Hematopoietic multipotent progenitor cell treated with erythropoietin and hydrocortisone succinate and interleukin-3 and kit ligand, for 17 days (in vitro differentiated cells): Measurements from ENCODE around the gene CFP.

Experiments
- DNase-seq: peaks from one replicate; pipeline ENCODE4 v3.0.0-alpha.2; 2015; ENCODE audit warnings: low spot score

CFP gene

DNA sequence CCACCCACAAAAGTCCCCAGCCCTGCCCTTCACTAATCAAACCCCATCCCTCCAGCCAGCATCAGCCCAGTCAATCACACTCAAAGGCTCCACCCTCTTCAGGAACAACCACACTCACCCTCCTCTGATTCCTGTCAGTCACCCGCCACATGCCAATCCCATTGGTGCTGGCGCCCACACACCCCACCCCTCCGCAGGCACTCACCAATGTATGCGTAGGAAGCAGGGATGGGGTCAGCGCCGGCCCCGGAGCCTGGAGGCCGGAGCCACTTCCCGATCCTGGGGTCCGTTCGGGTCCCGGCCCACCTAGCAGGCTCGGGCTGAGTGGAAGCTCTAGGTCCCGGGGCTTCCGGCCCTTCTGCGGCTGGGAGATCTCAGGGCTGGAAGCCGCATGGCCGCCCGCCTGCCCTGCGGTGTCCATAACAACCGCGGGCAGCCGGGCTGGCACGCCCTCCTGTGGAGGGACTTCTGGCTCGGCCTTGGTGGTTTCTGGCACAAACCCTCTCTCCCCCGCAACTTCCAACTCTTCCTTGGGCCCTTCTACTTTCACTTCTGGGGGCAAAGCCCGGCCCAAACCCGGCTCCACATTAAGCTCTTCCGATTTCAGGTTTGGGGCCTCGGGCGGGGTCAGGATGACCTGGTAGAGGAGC, 7.9 kb upstream of the CFP start:
- peak; percentile 61 for DNase-seq

DNA sequence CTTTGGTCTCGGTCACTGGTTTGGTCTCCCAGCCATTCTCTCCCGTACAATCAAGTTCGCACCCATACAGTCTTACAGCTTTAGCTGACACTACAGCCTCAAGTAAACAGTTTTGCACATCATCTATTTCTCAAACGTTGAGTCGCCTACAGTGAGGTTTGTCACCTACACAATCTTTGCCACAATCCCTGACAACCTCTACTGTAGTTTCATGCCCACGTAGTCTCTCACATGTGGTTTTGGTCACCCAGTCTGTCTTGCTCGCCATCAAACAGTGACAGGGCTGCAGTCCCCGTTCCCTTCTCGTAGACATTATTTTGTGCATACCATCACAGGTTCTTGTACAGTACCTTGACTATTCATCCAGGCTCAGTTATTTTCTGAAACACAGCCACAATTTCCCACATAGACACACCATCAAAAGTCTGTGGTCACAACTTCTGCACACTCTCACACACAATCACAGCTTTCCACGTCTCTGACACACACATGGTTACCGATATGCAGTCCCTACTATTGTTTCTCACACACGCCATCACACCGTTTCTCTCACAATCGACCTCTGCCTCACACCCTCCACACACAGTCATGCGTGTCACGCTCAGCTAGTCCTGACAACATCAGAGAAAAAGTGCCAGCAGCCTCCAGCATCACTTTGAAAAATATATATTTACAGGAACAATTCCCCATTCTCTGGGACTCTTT, 5.3 kb upstream of the CFP start:
- no peak for DNase-seq

DNA sequence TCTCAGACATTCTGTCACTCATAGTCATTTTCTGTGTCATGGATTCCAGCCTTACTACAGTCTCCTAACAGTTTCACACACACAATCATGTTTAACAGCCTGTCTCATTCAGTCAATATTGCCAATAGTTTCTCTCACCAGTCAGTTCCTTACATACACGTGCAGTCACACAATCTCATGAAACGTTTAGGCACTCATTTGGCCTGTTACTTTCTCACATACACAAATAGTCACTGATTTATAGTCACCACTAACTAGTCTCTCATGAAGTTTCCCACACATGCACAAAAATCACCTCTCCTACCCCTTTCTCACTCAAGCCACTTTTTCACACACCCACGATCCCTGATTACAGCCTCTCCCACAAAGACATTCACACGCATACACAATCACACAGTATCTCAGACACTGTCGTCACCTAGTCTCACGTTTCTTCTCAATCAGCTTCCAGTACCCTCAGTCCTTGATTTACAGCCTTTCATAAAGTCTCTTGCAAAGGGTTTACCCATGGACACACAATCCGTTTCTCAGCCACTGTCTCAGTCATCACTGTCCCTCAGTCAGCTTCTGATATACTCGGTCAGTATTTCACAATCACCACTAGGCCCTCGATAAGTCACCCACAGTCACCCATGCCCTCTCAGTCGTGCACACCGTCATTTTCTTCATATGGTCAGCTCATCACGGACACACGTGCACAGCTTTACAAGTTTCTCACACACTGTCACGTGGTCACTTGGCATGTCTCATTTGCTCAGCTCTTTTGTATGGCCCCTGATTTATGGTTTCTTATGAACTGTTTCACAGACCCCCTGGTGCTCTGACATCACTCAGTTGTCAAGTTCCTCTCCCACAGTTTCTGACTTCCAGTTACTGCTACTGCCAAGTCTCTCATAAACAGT, 4.2 kb upstream of the CFP start:
- DNase-seq = no peak

DNA sequence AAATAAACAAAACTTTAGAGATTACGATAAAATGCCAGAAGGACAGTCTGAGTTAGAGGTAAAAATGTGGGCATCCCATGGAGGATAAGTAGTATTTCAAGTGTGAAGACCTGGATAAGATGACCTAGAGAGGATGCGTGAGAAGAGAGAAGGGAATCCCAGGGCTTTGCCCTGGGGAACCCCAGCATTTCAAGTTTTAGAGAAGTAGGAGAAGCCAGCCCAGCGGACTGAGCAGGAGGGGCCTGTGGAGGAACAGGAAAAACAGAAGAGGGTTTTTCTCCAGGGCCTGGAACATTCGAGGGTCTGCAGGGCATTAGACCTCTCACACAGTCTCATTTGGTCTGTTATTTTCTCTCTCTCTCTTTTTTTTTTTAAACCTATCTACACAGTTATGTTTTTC, 2.9 kb upstream of the CFP start:
- DNase-seq = no peak

DNA sequence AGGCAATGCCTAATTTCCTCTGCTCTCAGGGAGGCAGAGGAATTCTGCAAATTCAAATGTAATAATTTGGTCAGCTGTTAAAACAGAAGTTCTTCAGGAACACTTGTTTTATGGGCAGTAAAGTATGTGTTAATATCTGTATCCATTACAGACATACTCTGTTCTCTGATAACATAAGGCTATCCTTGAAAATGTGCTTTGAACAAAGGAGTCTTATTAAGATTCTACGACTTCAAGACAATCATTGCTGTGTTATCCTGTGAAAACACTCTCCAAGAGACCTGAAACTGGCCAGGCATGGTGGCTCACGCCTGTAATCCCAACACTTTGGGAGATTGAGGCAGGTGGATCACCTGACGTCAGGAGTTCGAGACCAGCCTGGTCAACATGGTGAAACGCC, 1.9 kb upstream of the CFP start:
- DNase-seq = no peak

DNA sequence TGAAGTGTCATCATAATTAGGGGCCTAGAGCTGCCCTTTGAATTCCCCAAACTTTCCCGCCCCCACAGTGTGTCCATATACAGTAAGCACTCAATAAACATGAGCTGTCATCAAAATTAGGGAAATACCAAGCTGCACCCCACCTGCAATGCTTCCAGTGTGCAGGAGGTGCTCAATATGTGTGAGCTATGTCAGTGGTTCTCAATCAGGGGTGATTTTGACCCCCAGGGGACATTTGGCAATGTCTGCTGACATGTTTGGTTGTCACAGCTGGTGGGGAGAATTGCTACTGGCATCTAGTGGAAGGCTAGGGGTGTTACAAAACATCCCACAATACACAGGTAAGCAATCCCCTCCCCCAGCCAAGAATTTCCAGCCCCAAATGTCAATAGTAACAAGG, 748 bp downstream of the CFP start:
- DNase-seq = no peak

DNA sequence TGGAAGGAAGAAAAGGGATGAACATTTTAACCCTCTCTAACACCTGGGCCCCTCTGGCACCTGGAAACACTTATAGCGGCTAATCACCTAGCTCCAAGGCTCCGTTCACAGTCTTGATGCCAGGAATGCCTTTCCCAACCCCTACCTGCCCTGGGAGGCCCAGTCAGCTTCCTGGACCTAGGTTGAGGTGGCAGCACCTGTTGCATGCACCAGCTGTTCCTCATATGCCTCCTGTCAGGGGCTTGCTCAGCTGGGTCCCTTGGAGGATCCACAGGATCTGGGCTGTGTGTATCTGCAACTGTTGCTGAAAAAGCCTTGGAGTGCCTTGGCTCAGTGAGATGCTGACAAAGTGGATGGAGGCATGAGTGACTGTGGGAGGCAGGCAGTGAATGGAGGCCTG, 4.4 kb downstream of the CFP start:
- no peak for DNase-seq

DNA sequence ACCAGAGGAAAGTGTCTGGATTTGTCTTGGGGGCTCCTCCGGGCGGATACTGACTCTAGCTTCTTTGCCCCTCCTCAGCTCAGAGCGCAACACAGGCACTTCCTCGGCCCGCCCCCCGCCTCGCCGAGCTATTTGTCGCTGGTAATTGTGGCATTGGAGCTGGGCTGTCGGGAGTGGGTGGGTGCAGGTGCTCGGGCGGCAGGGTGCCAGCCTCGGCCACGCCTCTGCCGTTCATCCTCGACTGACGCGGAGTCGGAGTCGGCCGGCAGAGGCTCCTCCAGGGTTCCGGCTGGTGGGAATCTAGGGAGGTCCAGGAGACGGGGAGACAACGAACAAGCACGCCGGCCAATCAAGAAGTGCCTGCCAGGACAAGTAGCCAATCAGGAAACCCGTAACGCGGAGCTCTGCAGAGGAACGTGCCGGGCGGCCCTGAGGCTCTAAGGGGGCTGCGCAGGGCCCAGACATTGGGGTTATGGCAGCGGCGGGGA, 6.1 kb downstream of the CFP start:
- DNase-seq = no peak

DNA sequence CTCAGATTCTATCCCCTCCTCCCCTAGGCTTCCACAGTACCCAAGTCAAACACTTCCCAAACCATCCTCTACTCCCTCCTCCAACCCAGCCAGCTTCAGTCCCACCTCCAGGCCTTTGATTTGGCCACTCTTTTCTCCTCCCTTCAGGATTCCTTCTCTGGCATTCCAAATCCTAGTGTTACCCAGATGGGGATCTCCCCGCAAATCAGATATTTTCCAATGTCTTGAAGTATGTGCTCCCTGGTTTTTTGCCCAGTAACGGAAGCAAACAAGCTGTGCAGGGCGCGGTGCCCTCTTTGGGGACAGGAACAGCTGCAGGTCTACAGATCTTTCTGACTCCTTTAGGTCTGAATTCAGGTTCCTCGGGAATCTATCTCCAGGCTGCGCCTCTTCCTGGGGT, 7.9 kb downstream of the CFP start:
- no peak for DNase-seq

DNA sequence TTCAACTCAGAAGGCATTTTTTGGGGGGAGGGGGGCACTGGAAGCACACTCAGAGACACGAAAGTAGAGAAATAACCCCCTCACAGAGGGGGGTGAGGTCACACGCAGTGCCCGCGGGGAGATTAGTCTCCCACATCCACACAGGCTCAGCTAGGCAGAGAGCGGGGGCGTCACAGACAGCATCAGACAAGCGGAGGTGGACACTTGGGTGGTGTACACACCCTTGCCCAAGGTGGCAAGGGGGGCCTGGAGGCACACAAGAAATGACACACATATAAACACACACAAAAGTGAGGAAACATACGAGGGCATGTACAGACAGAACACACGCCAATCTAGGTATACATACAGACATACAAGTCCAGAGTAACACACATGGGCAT, 9.4 kb downstream of the CFP start:
- DNase-seq = no peak

DNA sequence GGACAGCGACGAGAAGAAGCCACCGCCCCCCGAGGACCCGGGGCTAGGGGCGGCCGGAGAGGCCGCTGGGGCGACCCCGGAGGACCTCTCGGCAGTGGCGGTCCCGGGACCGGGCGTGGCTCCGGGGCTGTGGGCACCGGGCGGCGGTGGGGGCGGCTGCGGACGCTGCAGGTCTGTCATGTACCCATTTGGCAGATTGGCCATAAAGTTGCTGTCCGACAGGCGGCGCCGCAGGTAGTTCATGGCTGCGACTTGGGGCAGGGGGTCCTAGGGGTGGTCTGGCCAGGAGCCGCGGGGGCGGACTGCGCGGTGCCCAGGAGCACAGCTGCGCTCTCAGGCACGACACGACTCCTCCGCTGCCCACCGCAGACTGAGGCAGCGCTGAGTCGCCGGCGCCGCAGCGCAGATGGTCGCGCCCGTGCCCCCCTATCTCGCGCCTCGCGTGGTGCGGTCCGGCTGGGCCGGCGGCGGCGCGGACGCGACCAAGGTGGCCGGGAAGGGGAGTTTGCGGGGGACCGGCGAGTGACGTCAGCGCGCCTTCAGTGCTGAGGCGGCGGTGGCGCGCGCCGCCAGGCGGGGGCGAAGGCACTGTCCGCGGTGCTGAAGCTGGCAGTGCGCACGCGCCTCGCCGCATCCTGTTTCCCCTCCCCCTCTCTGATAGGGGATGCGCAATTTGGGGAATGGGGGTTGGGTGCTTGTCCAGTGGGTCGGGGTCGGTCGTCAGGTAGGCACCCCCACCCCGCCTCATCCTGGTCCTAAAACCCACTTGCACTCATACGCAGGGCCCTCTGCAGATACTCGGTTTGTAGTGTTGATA, 10.0 kb downstream of the CFP start, which contains the start of gene SYN1:
TSS of gene SYN1 (minus strand) at position 372 of the 817 bp plus-strand sequence. CDS start at position 243, 129 bp downstream.
- peak; percentile 64 for DNase-seq

DNA sequence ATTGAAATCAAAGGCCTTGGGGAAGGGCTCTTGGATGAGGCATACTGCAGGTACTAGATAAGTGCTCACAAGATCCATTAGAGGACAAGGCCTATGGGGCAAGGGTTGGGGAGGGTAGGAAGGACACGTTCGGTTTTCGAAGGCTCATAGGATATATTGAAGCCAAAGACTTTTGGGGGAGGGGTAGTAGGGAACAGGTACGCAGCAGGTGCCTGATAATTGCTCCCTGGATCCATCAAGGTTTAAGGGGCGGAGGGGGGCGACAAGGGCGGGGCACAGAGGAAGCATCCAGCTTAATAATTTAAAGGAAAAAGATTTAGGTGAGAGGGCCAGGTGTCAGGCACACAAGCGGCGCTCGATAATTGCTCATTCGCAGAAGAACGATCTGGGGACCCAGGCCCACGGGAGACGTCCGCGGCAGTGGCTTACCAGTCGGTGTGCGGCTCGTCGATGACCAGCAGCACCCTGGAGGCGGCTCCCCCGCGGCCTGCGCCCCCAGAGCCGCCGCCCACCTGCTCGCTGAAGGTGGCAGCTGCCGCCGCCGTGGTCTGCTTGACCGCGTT, 10.7 kb downstream of the CFP start:
- DNase-seq = no peak

DNA sequence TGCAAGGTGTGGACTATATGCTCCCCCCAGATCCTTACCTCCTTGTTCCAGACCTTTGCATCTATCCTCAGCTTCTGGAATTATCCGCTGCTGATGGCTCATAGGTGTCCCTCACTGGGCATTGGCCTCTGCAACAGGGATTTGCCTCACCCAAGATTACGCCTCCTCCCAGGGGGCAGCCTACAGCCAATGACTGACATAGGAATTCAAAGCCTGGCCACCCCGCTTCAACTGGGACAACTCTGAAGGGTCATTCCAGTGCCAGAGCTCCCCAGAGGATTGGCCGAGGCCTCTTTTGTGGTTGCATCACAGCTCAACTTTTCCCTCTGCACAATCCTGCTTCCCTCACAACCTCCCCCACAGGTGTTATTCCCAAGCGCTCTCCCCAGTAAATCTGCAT, 15.1 kb downstream of the CFP start:
- no peak for DNase-seq

DNA sequence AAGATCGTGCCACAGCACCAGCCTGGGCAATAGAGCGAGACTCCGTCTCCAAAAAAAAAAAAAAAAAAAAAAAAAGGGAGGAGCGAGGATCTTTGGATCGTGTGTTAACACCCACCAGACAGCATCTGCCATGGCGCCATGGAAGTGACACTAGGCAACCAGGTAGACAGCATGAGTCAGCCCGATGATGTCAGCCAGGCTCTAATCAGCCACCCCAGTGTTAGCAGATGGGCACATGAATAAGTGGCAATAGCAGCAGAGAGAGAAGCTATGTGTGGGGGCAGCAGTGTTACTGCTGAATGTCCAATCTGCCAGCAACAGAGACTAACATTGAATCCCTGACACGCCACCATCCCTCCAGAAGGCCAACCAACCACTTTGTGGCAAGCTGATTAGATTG, 16.6 kb downstream of the CFP start:
- DNase-seq = no peak

DNA sequence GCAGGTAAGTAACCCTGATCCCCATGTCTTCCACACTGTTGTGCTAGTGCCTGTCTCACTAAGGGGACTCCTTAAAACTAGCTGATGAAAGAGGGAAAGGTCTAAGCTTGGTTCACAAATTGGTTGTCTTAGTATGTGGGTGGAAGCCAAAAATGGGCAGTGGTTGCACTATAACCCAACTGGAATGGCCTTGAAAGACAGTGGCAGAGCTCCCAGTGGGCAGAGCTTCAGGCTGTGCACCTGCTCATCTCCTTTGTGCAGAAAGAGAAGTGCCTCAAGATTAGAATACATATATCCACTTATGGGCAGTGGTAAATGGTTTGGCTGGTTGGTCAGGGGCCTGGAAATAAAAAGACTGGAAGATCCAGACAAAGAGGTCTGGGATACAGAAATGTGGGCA, 17.3 kb downstream of the CFP start:
- no peak for DNase-seq

DNA sequence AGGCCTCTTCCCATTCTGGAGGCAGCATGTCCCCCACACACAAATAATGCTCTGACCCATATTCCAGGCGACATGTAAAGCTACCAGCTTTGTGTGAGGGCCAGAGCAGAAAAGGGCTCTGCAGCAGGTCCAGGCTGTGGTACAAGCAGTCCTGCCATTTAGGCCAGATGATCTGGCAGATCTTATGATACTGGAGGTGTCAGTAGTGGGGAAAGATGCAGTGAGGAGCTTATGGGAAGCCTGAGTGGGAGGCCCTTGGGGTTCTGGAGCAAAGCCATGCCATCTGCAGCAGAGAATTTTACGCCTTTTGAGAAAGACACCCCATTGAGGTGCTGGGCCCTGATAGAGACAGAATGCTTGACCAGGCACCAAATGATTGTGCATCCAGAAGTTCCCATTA, 17.8 kb downstream of the CFP start:
- DNase-seq = no peak

DNA sequence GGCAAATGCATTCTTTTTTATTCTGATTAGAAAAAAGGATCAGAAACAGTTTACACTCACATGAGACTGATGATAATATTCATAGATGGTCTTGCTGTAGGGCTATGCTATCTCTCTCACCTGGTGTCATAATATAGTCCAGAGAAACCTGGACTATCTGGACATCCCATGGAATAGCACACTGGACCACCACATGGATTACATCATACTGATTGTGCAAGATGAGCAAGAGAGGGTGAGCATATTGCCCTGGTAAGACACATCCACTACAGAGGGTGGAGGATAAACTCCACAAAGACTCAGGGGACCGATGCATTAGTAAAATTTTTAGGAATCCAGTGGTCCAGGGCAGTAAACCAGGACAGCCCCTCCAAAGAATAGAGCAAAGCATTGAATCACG, 18.2 kb downstream of the CFP start:
- no peak for DNase-seq

DNA sequence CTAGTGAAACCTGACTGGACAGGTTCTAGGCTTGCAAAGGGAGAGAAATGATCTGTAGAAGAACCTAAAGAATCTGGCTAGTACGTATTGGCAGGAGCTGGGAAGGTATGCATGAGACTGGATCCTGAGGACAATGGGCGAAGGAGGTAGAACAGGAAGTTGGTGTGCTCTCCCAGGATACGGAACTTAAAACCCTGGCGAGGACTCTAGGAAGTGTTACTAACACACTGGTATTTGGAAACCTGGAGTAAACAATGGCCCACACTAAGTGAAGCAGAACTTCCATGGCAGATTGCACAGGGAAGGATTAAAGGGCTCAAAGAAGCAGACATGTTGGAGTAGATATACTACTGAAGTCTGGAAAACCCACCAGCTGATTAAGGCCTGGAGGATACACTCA, 19.2 kb downstream of the CFP start:
- DNase-seq = no peak

DNA sequence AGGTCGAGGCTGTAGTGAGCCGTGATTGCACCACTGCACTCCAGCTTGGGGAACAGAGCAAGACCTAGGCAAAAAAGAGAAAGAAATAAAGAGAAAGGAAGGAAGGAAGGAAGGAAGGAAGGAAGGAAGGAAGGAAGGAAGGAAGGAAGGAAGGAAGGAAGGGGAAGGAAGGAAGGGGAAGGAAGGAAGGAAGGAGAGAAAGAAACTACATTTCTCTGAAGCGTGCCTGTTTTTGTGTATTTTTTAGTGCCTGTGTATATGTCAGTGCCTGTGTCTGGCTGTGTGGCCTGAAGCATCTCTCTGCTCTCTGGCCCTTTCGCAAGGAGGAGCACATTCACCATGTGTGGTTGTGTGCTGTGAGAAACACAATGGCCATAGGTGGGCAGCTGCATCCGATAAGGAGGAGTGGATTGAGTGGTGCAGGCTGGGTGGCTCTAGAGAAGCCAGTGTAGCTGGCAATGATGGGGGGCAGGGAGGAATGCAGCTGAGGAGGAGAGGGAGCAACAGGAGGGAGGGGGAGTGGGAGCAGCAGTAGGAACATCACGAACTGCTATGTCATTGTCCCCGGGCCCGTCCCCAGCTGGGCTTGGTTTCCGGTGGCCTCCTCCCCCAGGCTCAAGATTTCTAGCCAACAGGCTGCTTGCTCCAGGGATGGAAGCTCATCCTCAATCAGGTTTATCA, 21.5 kb downstream of the CFP start:
- DNase-seq = no peak

DNA sequence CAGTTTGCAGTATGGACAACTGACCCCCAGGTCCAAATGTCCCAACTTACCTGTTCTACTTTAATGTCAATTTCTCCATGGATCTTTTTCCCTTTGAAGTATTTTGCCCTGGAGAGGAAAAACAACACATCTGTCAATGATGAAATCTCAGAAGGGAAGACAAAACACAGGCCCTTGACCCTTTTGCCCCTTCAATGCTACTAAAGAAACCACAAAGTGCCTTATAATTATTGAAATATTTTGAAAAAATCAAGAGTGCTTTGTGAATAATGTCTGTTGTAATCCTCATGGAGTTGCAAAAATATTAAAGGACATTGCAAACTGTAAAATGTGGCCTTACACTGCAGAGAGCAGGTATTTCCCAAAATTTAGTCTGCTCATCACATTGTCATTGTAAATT, 22.6 kb downstream of the CFP start:
- DNase-seq = no peak

DNA sequence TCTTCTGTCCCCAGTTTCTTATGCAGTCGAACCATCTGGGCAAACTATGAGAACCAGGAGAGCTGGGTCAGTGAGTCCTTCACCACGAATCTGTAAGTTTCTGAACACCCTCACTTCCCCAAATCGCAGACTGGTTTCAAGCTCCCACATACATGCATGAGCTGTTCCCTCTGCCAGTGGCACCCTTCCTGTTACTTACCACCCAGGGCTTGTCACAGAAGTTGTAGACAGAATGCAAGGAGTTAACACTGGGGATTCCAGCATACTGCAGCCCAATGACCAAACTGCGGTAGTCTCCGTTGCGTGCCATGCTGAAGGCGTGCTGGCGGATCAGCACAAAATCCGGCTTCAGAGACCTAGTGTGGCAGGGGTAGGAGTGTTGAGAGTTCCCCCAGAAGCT, 24.7 kb downstream of the CFP start:
- DNase-seq = no peak
